Gastroesophageal sphincter (tissue), 4 donors: ENCODE results near the gene PCGF3. TPM values are rescaled to one million over a fixed set of nuclear protein-coding genes. Genes with fewer than 3 reads are reported as not detected.

Experiments used
- ATAC-seq: fragments of 150-250 bp; one replicate; pipeline ENCODE4 v1.9.1; 2016; ENCODE audit warnings: mild to moderate bottlenecking, moderate library complexity
- H3K27ac ChIP-seq, 4 donors: fragments of 200-600 bp; sonication (generic) in 3 of 4; 1 replicate in 3 of 4; 2 replicates in 1 of 4; pipeline ENCODE4 v1.5.1; 2016 to 2019
- H3K27me3 ChIP-seq: fragments of 200-600 bp; sonication (generic); one replicate; pipeline ENCODE4 v1.5.1; 2019
- H3K36me3 ChIP-seq, 2 donors: fragments of 200-600 bp; sonication (generic); one replicate each; pipeline ENCODE4 v1.5.1; 2019; ENCODE audit warnings: control low read depth in 1 of 2
- H3K4me1 ChIP-seq, 3 donors: fragments of 200-600 bp; sonication (generic); 1 replicate in 2 of 3; 2 replicates in 1 of 3; pipeline ENCODE4 v1.5.1; 2016 to 2019; ENCODE audit warnings: control low read depth in 2 of 3
- H3K4me3 ChIP-seq, 2 donors: fragments of 200-600 bp; sonication (generic); one replicate each; pipeline ENCODE4 v1.5.1; 2019; ENCODE audit warnings: mild to moderate bottlenecking in 1 of 2, moderate library complexity in 1 of 2
- H3K9me3 ChIP-seq, 3 donors: fragments of 200-600 bp; sonication (generic); one replicate each; pipeline ENCODE4 v1.5.1; 2017 to 2019; ENCODE audit warnings: control low read depth in 2 of 3
- CTCF ChIP-seq, 4 experiments: fragments of 200-600 bp in 2 of 4; fragments of 450-650 bp in 2 of 4; sonication (generic) in 1 of 4; IDR thresholded peaks; one replicate each; pipeline ENCODE4 v1.5.1; 2017 to 2019; ENCODE audit warnings: antibody characterized with exemption in 4 of 4, mild to moderate bottlenecking in 2 of 4, moderate library complexity in 2 of 4
- EP300 ChIP-seq: sonication (generic); formaldehyde crosslinking; IDR thresholded peaks from one replicate; pipeline ENCODE4 v1.6.1; 2017; ENCODE audit warnings: antibody characterized with exemption, mild to moderate bottlenecking
- POLR2A ChIP-seq, 2 donors: fragments of 450-650 bp; IDR thresholded peaks; one replicate each; pipeline ENCODE4 v1.6.1; 2017; ENCODE audit warnings: antibody characterized with exemption in 2 of 2, mild to moderate bottlenecking in 2 of 2, moderate library complexity in 1 of 2
- POLR2AphosphoS5 ChIP-seq: sonication (generic); formaldehyde crosslinking; IDR thresholded peaks from one replicate; pipeline ENCODE4 v1.6.1; 2017; ENCODE audit warnings: antibody characterized with exemption
- WGBS, 2 donors: methylation state at CpG; one replicate each; pipeline ENCODE4 v1.1.5; 2018; ENCODE audit warnings: low coverage in 1 of 2; 5-methylcytosine and 5-hydroxymethylcytosine counted together
- total RNA-seq, 4 donors: library from RNA; depleted of rRNA; stranded (reverse); fragments of >200 nt; gene quantifications; one replicate each; pipeline ENCODE4 v1.1.0, GENCODE V29; 2016

The PCGF3 gene
- total RNA-seq, 4 donors from 2014 or later, result 24.4 to 46.5 (median 40.7) TPM

GRCh38 chr4:790466-790820 is 84.8 kb downstream of the PCGF3 start:
- H3K27me3 ChIP-seq, result peaks cover 96% of the 10 kb centered on the region
- no peak overlapping the region for H3K27ac ChIP-seq
- H3K4me3 ChIP-seq, result no peak overlapping the region
- H3K4me1 ChIP-seq, result peaks cover 0 to 44% (median 35%) of the 10 kb centered on the region in 3 donors
- ATAC-seq, result no peak
- no peaks in the 10 kb centered on the region for H3K36me3 ChIP-seq
- no peaks in the 10 kb centered on the region for H3K9me3 ChIP-seq
- TF ChIP-seq CTCF (IDR thresholded peaks at IDR 0.05) (no peak), POLR2AphosphoS5 (no peak), POLR2A (IDR thresholded peaks at IDR 0.05) (no peak), EP300 (no peak)
- 67 to 81% methylated on average over 3 to 4 of the region's 8 CpGs for WGBS, 2 donors

GRCh38 chr4:791252-791897 is 85.7 kb downstream of the PCGF3 start:
- TF ChIP-seq EP300, result no peak
- no peak for TF ChIP-seq POLR2A (IDR thresholded peaks at IDR 0.05)
- no peak for TF ChIP-seq CTCF (IDR thresholded peaks at IDR 0.05)
- TF ChIP-seq POLR2AphosphoS5, result no peak
- H3K27me3 ChIP-seq, result peaks cover 96% of the 10 kb centered on the region

GRCh38 chr4:791898-792625 is 86.4 kb downstream of the PCGF3 start:
- no peaks in the 10 kb centered on the region for H3K36me3 ChIP-seq
- no peaks in the 10 kb centered on the region for H3K9me3 ChIP-seq
- peak; percentile 30 for ATAC-seq
- H3K27ac ChIP-seq, result peak overlapping the region in 1 of 4 donors; percentile 1
- H3K27me3 ChIP-seq, result peaks cover 96% of the 10 kb centered on the region
- peaks cover 0 to 33% (median 28%) of the 10 kb centered on the region in 3 donors for H3K4me1 ChIP-seq
- H3K4me3 ChIP-seq, result peak overlapping the region in 1 of 2 donors; percentile 42
- TF ChIP-seq POLR2A (IDR thresholded peaks at IDR 0.05) (no peak), EP300 (no peak), POLR2AphosphoS5 (no peak), CTCF (IDR thresholded peaks at IDR 0.05) (no peak)
- 0% methylated on average over 2 of the region's 50 CpGs; no CpG with 5 or more reads in 1 of the 2 donors for whole genome bisulfite sequencing, 2 donors

More at GRCh38 chr4:791252-791897, 85.7 kb downstream of the PCGF3 start:
- WGBS, 2 donors, result 20% methylated on average over 1 of the region's 29 CpGs; no CpG with 5 or more reads in 1 of the 2 donors
- Histone ChIP-seq H3K4me3 (no peak overlapping the region), H3K27ac (no peak overlapping the region), H3K4me1 (peaks cover 0 to 40% (median 30%) of the 10 kb centered on the region in 3 donors), H3K36me3 (no peaks in the 10 kb centered on the region), H3K9me3 (no peaks in the 10 kb centered on the region)
- ATAC-seq, result no peak

GRCh38 chr4:792626-793092 is 87.0 kb downstream of the PCGF3 start:
- 34 to 56% methylated on average over 7 to 9 of the region's 17 CpGs for WGBS, 2 donors
- no peak for ATAC-seq
- no peaks in the 10 kb centered on the region for H3K36me3 ChIP-seq
- peaks cover 96% of the 10 kb centered on the region for H3K27me3 ChIP-seq
- TF ChIP-seq CTCF (IDR thresholded peaks at IDR 0.05) (no peak), EP300 (no peak), POLR2AphosphoS5 (no peak), POLR2A (IDR thresholded peaks at IDR 0.05) (no peak)
- no peak overlapping the region for H3K27ac ChIP-seq
- H3K9me3 ChIP-seq, result no peaks in the 10 kb centered on the region
- peaks cover 0 to 31% (median 28%) of the 10 kb centered on the region in 3 donors for H3K4me1 ChIP-seq
- H3K4me3 ChIP-seq, result peak overlapping the region in 1 of 2 donors; percentile 42
